K562 (cell line): Measurements from ENCODE around the gene SKAP1. TPM values are rescaled to one million over a fixed set of nuclear protein-coding genes. Genes with fewer than 3 reads are reported as not detected.

Experiments used
- PHF20 ChIP-seq: fragments of 450-650 bp; IDR thresholded peaks from 2 replicates; pipeline ENCODE4 v1.6.1; 2018; ENCODE audit not compliant: partially characterized antibody
- SAP30 ChIP-seq: fragments of 200-600 bp; sonication (generic); IDR thresholded peaks from 2 replicates; pipeline ENCODE4 v1.6.1; 2012; ENCODE audit warnings: borderline replicate concordance, low read depth, mild to moderate bottlenecking, moderate library complexity, low read length, control low read depth, inconsistent platforms; ENCODE audit not compliant: insufficient read depth, poor library complexity, severe bottlenecking
- SRSF1 ChIP-seq: fragments of 200-400 bp; formaldehyde crosslinking; IDR thresholded peaks from 2 replicates; pipeline ENCODE4 v1.6.1; 2017; ENCODE audit warnings: mild to moderate bottlenecking, low read depth, low read length, moderate library complexity
- STAT5B ChIP-seq: fragments of 250-450 bp; sonication (Bioruptor Pico); IDR thresholded peaks from 2 replicates; pipeline ENCODE4 v1.8.0; 2021; ENCODE audit warnings: mild to moderate bottlenecking, inconsistent platforms
- TCF7L2 ChIP-seq: fragments of 150-350 bp; IDR thresholded peaks from 2 replicates; pipeline ENCODE4 v1.6.1; 2016; ENCODE audit warnings: low read depth, mild to moderate bottlenecking, low read length, moderate library complexity
- ZNF124 ChIP-seq: sonication (generic); formaldehyde crosslinking; IDR thresholded peaks from 2 replicates; pipeline ENCODE4 v1.8.1; 2022; ENCODE audit warnings: missing genetic modification reagents
- ZNF407 ChIP-seq: fragments of 450-650 bp; IDR thresholded peaks from 2 replicates; pipeline ENCODE4 v1.6.1; 2016; ENCODE audit warnings: low read depth
- ZNF444 ChIP-seq: fragments of 250-450 bp; sonication (Bioruptor Pico); IDR thresholded peaks from 2 replicates; pipeline ENCODE4 v1.4.0; 2020; ENCODE audit warnings: mild to moderate bottlenecking, moderate library complexity
- polyA plus RNA-seq, 8 experiments: library from polyadenylated mRNA; depleted of rRNA in 4 of 8; stranded (reverse) in 5 of 8; unstranded in 3 of 8; fragments of >200 nt; fragmentation: Nextera tagmentation in 2 of 8; fragmentation: Illumina TruSeq in 1 of 8; extraction: Ambion mirVana in 2 of 8; extraction: Trizol in 1 of 8; gene quantifications; 2 replicates each; pipeline versions ENCODE4 v1.2.1 to v1.2.3, GENCODE V29; 2011 to 2014; ENCODE audit warnings: inconsistent platforms in 1 of 8, missing spikeins in 1 of 8
- total RNA-seq, 7 experiments: library from RNA; depleted of rRNA in 6 of 7; stranded (reverse); fragments of >200 nt in 6 of 7; fragmentation: Illumina TruSeq in 2 of 7; extraction: Trizol in 2 of 7; gene quantifications; 2 replicates each; pipeline versions ENCODE4 v1.2.1 to v1.2.3, GENCODE V29; 2011 to 2021; ENCODE audit warnings: low replicate concordance in 1 of 7
- TF ChIP-seq, protein P1 (sequence below): fragments of 450-650 bp; formaldehyde crosslinking; IDR thresholded peaks from 2 replicates; pipeline ENCODE4 v1.4.0; 2020; ENCODE audit warnings: mild to moderate bottlenecking, moderate library complexity

Gene SKAP1
- total and polyA plus RNA-seq, 9 of the 15 experiments (the other 6 are each of a cell fraction or from before 2014, with no cell fraction given), result 0.06 to 0.80 (median 0.10) TPM; not detected in 4

DNA sequence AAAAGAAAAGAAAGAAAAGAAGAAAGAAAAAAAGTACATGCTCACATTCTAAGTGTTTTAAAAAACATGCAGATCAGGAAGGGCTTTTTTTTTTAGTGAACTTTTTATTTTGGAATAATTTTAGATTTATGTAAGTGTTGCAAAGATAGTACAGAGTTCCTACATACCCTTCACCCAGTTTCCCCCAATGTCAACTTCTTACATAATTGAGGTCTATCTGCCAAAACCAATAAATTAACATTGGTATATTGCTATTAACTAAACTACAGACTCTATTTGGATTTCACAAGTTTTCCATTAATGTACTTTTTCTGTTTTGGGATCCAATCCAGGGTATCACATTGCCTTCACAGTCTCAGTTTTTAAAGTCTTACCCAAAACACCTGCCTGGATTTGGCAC is 81.7 kb downstream of the SKAP1 start (continued):
- TF ChIP-seq SAP30 (no peak), SRSF1 (no peak), STAT5B (CRISPR knock-in tag) (no peak), TCF7L2 (no peak), ZNF444 (CRISPR knock-in tag) (no peak), ZNF407 (no peak), PHF20 (no peak), ZNF124 (CRISPR knock-in tag) (no peak)
- TF ChIP-seq, protein P1, sequence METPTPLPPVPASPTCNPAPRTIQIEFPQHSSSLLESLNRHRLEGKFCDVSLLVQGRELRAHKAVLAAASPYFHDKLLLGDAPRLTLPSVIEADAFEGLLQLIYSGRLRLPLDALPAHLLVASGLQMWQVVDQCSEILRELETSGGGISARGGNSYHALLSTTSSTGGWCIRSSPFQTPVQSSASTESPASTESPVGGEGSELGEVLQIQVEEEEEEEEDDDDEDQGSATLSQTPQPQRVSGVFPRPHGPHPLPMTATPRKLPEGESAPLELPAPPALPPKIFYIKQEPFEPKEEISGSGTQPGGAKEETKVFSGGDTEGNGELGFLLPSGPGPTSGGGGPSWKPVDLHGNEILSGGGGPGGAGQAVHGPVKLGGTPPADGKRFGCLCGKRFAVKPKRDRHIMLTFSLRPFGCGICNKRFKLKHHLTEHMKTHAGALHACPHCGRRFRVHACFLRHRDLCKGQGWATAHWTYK (CRISPR knock-in tag), result no peak
